ENCODE results near the gene LGALS7B.
A peak's percentile ranks its signal among the peaks of the same experiment; 100 is the strongest.
"Not testable (repeated sequence)": the region's sequence is repeated elsewhere in the genome, so short reads cannot be mapped to it uniquely, and the experiment has no call there.

LGALS7B gene

GRCh38 chr19:38780443-38780842 is 8.6 kb upstream of the LGALS7B start:
- H3K27ac ChIP-seq, result no peak overlapping the region
- no peaks in the 10 kb centered on the region for H4K20me1 ChIP-seq
- H3K36me3 ChIP-seq, result no peaks in the 10 kb centered on the region
- peaks cover 0 to 22% (median 13%) of the 10 kb centered on the region in 10 experiments; a peak in 15 of 20 replicates for H3K4me1 ChIP-seq
- H3K9me3 ChIP-seq (replicated peaks in 1 of 11), result no peaks in the 10 kb centered on the region
- no peaks in the 10 kb centered on the region for H3K27me3 ChIP-seq
- no peak overlapping the region for H3K4me2 ChIP-seq
- no peak overlapping the region for H3K4me3 ChIP-seq
- TF ChIP-seq Cebpa-rat (IDR thresholded peaks at IDR 0.05), result no peak
- no peak overlapping the region for H3K9ac ChIP-seq

GRCh38 chr19:38781058-38781457 is 7.9 kb upstream of the LGALS7B start:
- no peak for TF ChIP-seq Cebpa-rat (IDR thresholded peaks at IDR 0.05)
- Histone ChIP-seq H3K9me3 (replicated peaks in 1 of 11) (no peaks in the 10 kb centered on the region), H3K4me3 (no peak overlapping the region), H3K36me3 (no peaks in the 10 kb centered on the region), H3K4me2 (no peak overlapping the region), H3K9ac (no peak overlapping the region), H4K20me1 (no peaks in the 10 kb centered on the region), H3K4me1 (peaks cover 0 to 22% (median 13%) of the 10 kb centered on the region in 10 experiments; a peak in 15 of 20 replicates), H3K27ac (no peak overlapping the region), H3K27me3 (no peaks in the 10 kb centered on the region)

DNA sequence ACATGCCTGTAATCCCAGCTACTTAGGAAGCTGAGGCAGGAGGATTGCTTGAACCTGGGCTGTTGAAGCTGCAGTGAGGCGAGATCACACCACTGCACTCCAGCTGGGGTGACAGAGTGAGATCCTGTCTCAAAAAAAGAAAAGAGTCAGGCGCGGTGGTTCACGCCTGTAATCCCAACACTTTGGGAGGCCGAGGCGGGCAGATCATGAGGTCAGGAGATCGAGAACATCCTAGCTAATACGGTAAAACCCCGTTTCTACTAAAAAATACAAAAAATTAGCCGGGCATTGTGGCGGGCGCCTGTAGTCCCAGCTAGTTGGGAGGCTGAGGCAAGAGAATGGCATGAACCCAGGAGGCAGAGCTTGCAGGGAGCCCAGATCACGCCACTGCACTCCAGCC is 6.8 kb upstream of the LGALS7B start:
- Histone ChIP-seq H3K4me2 (peak overlapping the region in 6 of 11 experiments; percentile 33 to 51 (median 40); a peak in 9 of 22 replicates), H3K4me1 (peaks cover 0 to 22% (median 13%) of the 10 kb centered on the region in 10 experiments; a peak in 15 of 20 replicates)
- H3K36me3 ChIP-seq; H3K9ac ChIP-seq; H3K27me3 ChIP-seq; H3K4me3 ChIP-seq; H3K9me3 ChIP-seq (replicated peaks in 1 of 11); H3K27ac ChIP-seq; H4K20me1 ChIP-seq: not testable (repeated sequence)

GRCh38 chr19:38784224-38784623 is 4.8 kb upstream of the LGALS7B start:
- no peak overlapping the region for H3K4me2 ChIP-seq
- TF ChIP-seq Cebpa-rat (IDR thresholded peaks at IDR 0.05), result no peak
- no peak overlapping the region for H3K4me3 ChIP-seq
- no peaks in the 10 kb centered on the region for H3K9me3 ChIP-seq (replicated peaks in 1 of 11)
- H3K27me3 ChIP-seq, result no peaks in the 10 kb centered on the region
- H3K4me1 ChIP-seq, result peaks cover 0 to 17% (median 13%) of the 10 kb centered on the region in 10 experiments; a peak in 15 of 20 replicates
- H3K36me3 ChIP-seq, result no peaks in the 10 kb centered on the region
- H4K20me1 ChIP-seq, result no peaks in the 10 kb centered on the region
- no peak overlapping the region for H3K27ac ChIP-seq
- no peak overlapping the region for H3K9ac ChIP-seq

GRCh38 chr19:38785187-38785699 is 3.8 kb upstream of the LGALS7B start:
- Histone ChIP-seq H3K4me3 (no peak overlapping the region), H3K27ac (no peak overlapping the region), H4K20me1 (no peaks in the 10 kb centered on the region), H3K27me3 (no peaks in the 10 kb centered on the region), H3K4me2 (no peak overlapping the region), H3K9ac (no peak overlapping the region), H3K36me3 (no peaks in the 10 kb centered on the region), H3K4me1 (peaks cover 0 to 17% (median 13%) of the 10 kb centered on the region in 10 experiments; a peak in 15 of 20 replicates), H3K9me3 (replicated peaks in 1 of 11) (no peaks in the 10 kb centered on the region)
- no peak for TF ChIP-seq Cebpa-rat (IDR thresholded peaks at IDR 0.05)

- TF ChIP-seq Cebpa-rat (IDR thresholded peaks at IDR 0.05), result 0 out of 22 replicates have a peak, but pooled peaks of 1 of the 11 experiments have one; percentile 27
- not testable (repeated sequence) for H3K9me3 ChIP-seq (replicated peaks in 1 of 11); H3K4me3 ChIP-seq; H3K9ac ChIP-seq; H3K36me3 ChIP-seq; H3K27ac ChIP-seq; H4K20me1 ChIP-seq; H3K4me2 ChIP-seq; H3K27me3 ChIP-seq
- H3K4me1 ChIP-seq, result peaks cover 0 to 17% (median 13%) of the 10 kb centered on the region in 10 experiments; a peak in 15 of 20 replicates
Measured at GRCh38 chr19:38786061-38786460, 2.9 kb upstream of the LGALS7B start.

- Histone ChIP-seq H3K4me2 (no peak overlapping the region), H4K20me1 (no peaks in the 10 kb centered on the region), H3K4me3 (no peak overlapping the region), H3K9me3 (replicated peaks in 1 of 11) (no peaks in the 10 kb centered on the region), H3K36me3 (no peaks in the 10 kb centered on the region), H3K9ac (no peak overlapping the region), H3K27me3 (no peaks in the 10 kb centered on the region), H3K4me1 (peaks cover 0 to 17% (median 13%) of the 10 kb centered on the region in 10 experiments; a peak in 15 of 20 replicates), H3K27ac (no peak overlapping the region)
- no peak for TF ChIP-seq Cebpa-rat (IDR thresholded peaks at IDR 0.05)
Measured at GRCh38 chr19:38786572-38787265, 2.3 kb upstream of the LGALS7B start.

DNA sequence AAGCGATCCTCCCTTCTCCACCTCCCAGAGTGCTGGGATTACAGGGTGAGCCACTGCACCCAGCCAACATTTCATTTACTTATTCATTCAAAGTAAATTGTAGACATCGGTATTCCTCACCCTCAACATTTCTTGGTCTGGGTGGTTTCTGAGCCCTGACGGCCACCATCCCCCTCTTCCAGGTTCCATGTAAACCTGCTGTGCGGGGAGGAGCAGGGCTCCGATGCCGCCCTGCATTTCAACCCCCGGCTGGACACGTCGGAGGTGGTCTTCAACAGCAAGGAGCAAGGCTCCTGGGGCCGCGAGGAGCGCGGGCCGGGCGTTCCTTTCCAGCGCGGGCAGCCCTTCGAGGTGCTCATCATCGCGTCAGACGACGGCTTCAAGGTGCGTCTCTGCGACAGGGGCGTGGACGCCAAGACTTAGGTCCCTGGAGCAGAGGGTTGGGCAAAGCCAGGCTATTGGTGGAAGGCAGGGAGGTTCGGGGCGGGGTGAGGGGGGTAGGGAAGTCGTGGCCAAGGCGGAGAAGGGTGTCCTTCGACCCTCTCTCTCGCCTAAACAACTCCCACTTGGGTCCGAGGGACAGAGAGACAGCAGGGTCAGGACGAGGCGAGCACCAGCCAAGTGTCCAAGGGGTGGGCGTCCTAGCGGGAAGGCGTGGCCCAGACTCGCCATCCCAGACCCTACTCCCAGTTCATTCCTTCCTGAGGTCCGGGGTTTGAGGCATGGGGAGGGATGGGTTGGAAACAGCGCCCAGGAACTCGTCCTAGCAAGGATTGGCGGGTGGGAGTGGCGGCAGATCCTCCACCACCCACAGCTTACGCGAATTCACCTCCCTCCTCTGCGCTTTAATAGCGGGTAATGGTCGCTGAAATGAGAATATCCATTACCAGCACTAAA is 1.8 kb downstream of the LGALS7B start:
- H3K4me3 ChIP-seq; H3K9me3 ChIP-seq (replicated peaks in 1 of 11); H4K20me1 ChIP-seq; H3K4me2 ChIP-seq; H3K9ac ChIP-seq; H3K36me3 ChIP-seq; H3K27ac ChIP-seq; H3K4me1 ChIP-seq: not testable (repeated sequence)
- H3K27me3 ChIP-seq, result peaks cover 13 to 23% (median 21%) of the 10 kb centered on the region in 11 experiments

GRCh38 chr19:38791451-38792064 is 2.6 kb downstream of the LGALS7B start:
- not testable (repeated sequence) for H3K36me3 ChIP-seq; H3K9ac ChIP-seq; H4K20me1 ChIP-seq; H3K4me2 ChIP-seq; H3K4me1 ChIP-seq; H3K27ac ChIP-seq; H3K9me3 ChIP-seq (replicated peaks in 1 of 11); H3K4me3 ChIP-seq
- H3K27me3 ChIP-seq, result peaks cover 13 to 23% (median 21%) of the 10 kb centered on the region in 11 experiments
